NCI-H128 (cell line): ENCODE data around the gene BRD1.

Experiments
- DNase-seq: peaks from one replicate; lab custom pipeline; 2025; ENCODE audit not compliant: unreplicated experiment; lab: John Stamatoyannopoulos, UW

Gene BRD1

GRCh38 chr22:49733631-49734030 is 94.0 kb downstream of the BRD1 start:
- DNase-seq = no peak

GRCh38 chr22:49730656-49731055 is 97.0 kb downstream of the BRD1 start:
- DNase-seq = no peak

- DNase-seq = no peak
Measured at GRCh38 chr22:49728570-49729271, 99.0 kb downstream of the BRD1 start.

- DNase-seq = no peak
Measured at GRCh38 chr22:49727881-49728569, 99.6 kb downstream of the BRD1 start.

DNA sequence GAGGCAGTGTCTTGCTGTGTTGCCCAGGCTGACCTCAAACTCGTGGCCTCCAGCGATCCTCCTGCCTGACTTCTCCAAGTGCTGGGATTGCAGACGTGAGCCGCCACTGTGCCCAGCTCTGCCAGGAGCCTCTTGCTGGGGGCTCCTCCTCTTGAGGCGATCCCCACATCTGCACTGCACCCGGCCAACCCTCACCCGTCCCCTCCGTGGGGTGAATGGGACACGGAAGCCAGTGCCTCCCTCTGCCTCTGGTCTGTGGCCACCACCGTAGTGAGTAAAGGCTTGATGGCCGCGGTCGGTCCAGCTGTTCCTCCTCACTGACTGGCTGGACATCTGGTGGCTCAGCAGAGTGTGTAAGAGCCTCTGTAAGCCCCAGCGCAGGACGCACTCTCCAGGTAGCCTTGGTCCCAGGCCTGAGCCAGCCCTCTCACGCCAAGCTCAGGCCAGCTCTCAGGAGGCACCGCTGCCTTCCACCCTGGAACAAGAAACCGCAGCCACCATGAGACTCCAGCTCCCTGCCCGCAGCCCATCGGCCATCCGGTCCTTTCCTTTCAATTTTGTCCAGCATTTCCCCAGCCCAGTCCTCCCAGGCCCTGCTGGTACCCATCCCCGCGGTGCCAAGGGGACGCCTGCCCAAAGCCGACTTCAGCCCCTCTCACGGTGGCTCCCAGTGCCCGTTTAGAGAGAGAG is 100.3 kb downstream of the BRD1 start:
- DNase-seq = no peak

DNA sequence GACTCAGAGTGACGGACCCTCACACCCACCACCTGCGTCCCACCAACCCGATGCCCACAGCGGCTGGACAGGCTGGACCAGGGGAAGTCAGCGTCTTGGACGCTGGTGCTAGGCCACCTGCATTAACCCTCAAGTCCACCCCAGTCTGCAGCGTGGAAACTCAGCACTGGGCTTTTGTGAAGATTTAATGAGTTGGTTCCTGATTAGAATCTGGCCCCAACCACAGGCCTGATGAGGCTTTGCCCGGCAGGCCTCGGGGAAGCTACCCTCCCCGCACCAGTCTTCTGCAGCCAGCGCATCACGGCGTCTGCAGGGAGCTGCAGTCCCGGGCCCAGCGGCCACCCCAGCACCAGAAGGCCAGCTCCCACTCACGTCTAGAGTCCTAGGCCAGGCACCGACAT is 101.0 kb downstream of the BRD1 start:
- DNase-seq = no peak

- no peak for DNase-seq
Measured at GRCh38 chr22:49726022-49726681, 101.5 kb downstream of the BRD1 start.

GRCh38 chr22:49725516-49725915 is 102.2 kb downstream of the BRD1 start:
- DNase-seq = no peak

- DNase-seq = peak; percentile 47
Measured at GRCh38 chr22:49724893-49725489, 102.7 kb downstream of the BRD1 start.

GRCh38 chr22:49724030-49724892 is 103.4 kb downstream of the BRD1 start:
- no peak for DNase-seq

DNA sequence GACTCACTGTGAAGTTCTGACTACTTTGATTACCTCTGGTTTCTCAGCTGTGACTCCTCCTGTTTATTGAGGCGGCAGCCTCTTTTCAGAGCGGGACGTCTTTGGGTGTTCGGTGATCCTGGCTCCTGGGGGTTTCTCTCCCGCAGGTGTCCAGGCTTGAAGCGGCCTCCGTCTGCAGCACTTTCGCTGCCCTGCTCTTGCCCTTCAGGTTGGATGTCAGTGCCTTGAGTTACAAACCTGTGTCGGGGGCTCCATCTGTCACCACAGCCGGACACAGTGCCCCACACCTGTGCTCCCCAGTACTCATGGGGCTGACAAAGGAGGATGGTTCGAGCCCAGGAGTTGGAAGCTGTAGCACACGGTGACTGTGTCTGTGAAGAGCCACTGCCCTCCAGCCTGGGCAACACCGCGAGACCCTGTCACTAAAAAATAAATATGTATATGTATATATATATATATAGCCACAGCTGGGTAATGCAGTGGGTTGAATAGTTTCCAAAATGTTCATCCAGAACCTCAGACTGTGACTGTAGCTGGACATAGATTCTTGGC is 104.1 kb downstream of the BRD1 start:
- DNase-seq = no peak
